A549 (cell line): ENCODE measurements around the gene RPL31.

Source experiments
- POLR2AphosphoS2 ChIP-seq: conservative IDR thresholded peaks from 2 replicates; pipeline ENCODE4 v1.6.1; 2012; ENCODE audit warnings: low read length, improper control_type of control experiment, inconsistent platforms
- RARB ChIP-seq: fragments of 250-450 bp; sonication (Bioruptor Pico); IDR thresholded peaks from 2 replicates; pipeline ENCODE4 v1.8.0; 2021; ENCODE audit warnings: mild to moderate bottlenecking, moderate library complexity
- RFX5 ChIP-seq: fragments of 450-650 bp; IDR thresholded peaks from 2 replicates; pipeline ENCODE4 v1.7.1; 2014; ENCODE audit warnings: antibody characterized with exemption, mild to moderate bottlenecking, moderate library complexity
- ZSCAN20 ChIP-seq: fragments of 250-450 bp; sonication (Bioruptor Pico); IDR thresholded peaks from 2 replicates; pipeline ENCODE4 v1.8.0; 2022; ENCODE audit warnings: mild to moderate bottlenecking, moderate library complexity
- TF ChIP-seq, protein P1 (sequence below): fragments of >200 bp; sonication (Bioruptor Twin); formaldehyde crosslinking; IDR thresholded peaks from 3 replicates; pipeline ENCODE4 v1.5.1; 2016
- TF ChIP-seq, protein P2 (sequence below): IDR thresholded peaks from 2 replicates; pipeline ENCODE4 v1.6.1; 2012

DNA sequence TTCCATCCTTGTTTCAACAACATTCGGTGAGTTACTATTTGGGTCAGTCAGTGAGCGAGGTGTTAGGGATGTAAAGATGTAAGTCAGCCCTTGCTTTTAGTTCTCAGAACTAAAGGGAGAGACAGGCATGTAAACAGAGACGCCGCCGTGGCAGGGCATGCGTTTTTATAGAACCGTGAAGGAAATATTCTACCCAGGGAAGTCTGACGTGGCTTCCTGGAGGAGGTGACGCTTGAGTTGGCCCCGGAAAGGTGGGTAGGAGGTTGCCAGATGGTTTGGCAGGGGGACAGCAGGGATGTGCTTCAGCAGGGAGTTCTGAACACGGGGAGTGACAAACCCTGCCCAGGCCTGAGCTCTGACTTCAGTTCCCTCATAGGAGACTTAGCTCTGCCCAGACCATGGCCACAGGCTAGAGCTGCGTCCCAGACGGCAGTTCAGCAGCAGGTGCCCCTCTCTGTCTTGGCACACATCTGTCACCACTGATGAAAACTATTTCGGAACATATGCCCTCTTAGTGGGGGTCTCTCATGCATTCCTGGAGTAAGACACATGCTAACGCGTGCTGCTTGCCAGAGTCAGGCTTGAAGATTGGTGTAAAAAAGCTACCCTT, 23.4 kb upstream of the RPL31 start:
- TF ChIP-seq, protein P1, sequence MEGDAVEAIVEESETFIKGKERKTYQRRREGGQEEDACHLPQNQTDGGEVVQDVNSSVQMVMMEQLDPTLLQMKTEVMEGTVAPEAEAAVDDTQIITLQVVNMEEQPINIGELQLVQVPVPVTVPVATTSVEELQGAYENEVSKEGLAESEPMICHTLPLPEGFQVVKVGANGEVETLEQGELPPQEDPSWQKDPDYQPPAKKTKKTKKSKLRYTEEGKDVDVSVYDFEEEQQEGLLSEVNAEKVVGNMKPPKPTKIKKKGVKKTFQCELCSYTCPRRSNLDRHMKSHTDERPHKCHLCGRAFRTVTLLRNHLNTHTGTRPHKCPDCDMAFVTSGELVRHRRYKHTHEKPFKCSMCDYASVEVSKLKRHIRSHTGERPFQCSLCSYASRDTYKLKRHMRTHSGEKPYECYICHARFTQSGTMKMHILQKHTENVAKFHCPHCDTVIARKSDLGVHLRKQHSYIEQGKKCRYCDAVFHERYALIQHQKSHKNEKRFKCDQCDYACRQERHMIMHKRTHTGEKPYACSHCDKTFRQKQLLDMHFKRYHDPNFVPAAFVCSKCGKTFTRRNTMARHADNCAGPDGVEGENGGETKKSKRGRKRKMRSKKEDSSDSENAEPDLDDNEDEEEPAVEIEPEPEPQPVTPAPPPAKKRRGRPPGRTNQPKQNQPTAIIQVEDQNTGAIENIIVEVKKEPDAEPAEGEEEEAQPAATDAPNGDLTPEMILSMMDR = no peak
- TF ChIP-seq RARB (CRISPR knock-in tag) = no peak
- TF ChIP-seq, protein P2, sequence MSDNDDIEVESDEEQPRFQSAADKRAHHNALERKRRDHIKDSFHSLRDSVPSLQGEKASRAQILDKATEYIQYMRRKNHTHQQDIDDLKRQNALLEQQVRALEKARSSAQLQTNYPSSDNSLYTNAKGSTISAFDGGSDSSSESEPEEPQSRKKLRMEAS = no peak
- TF ChIP-seq POLR2AphosphoS2 = no peak
- TF ChIP-seq RFX5 = no peak
- TF ChIP-seq ZSCAN20 (CRISPR knock-in tag) = no peak
